Fibroblast of upper back skin (primary cell): ENCODE measurements around the gene ARL17A.
"Not testable (repeated sequence)": the region's sequence is repeated elsewhere in the genome, so short reads cannot be mapped to it uniquely, and the experiment has no call there.

Experiments used
- DNase-seq: peaks from one replicate; pipeline ENCODE4 v3.0.0-alpha.2; 2013

The ARL17A gene

GRCh38 chr17:46579083-46580075, at the start of gene ARL17A:
ARL17A (minus strand) TSS chr17:46579691; CDS start chr17:46576322, 3,369 bp downstream.
- DNase-seq = not testable (repeated sequence)

- DNase-seq = not testable (repeated sequence)
These were observed 49.4 kb upstream of the ARL17A start for GRCh38 chr17:46628753-46629436.

GRCh38 chr17:46627452-46627851, 48.0 kb upstream of the ARL17A start:
- DNase-seq = not testable (repeated sequence)

- DNase-seq = not testable (repeated sequence)
These were observed 45.2 kb upstream of the ARL17A start for GRCh38 chr17:46624726-46625125.

GRCh38 chr17:46623790-46624189, 44.3 kb upstream of the ARL17A start:
- not testable (repeated sequence) for DNase-seq

- DNase-seq = not testable (repeated sequence)
These were observed 39.5 kb upstream of the ARL17A start for GRCh38 chr17:46618975-46619374.

- not testable (repeated sequence) for DNase-seq
These were observed 37.6 kb upstream of the ARL17A start for GRCh38 chr17:46617121-46617520.

GRCh38 chr17:46613876-46614275, 34.4 kb upstream of the ARL17A start:
- not testable (repeated sequence) for DNase-seq

- not testable (repeated sequence) for DNase-seq
These were observed 31.8 kb upstream of the ARL17A start for GRCh38 chr17:46611304-46611703.

GRCh38 chr17:46603125-46603524, 23.6 kb upstream of the ARL17A start:
- DNase-seq = not testable (repeated sequence)

GRCh38 chr17:46600767-46601166, 21.3 kb upstream of the ARL17A start:
- DNase-seq = not testable (repeated sequence)

- DNase-seq = not testable (repeated sequence)
These were observed 18.9 kb upstream of the ARL17A start for GRCh38 chr17:46598344-46598931.

GRCh38 chr17:46591332-46591731, 11.8 kb upstream of the ARL17A start:
- not testable (repeated sequence) for DNase-seq

- DNase-seq = not testable (repeated sequence)
These were observed 11.0 kb upstream of the ARL17A start, which contains the start of gene NSF for GRCh38 chr17:46590157-46591146. NSF (plus strand) TSS chr17:46590669; CDS start chr17:46590776, 107 bp downstream.

- not testable (repeated sequence) for DNase-seq
These were observed 6.0 kb upstream of the ARL17A start for GRCh38 chr17:46585444-46585843.

- not testable (repeated sequence) for DNase-seq
These were observed 591 bp upstream of the ARL17A start for GRCh38 chr17:46580082-46580481.

- not testable (repeated sequence) for DNase-seq
These were observed 7.7 kb downstream of the ARL17A start for GRCh38 chr17:46571796-46572195.

- not testable (repeated sequence) for DNase-seq
These were observed 12.5 kb downstream of the ARL17A start for GRCh38 chr17:46566980-46567379.

GRCh38 chr17:46566284-46566683, 13.2 kb downstream of the ARL17A start:
- not testable (repeated sequence) for DNase-seq

- not testable (repeated sequence) for DNase-seq
These were observed 19.4 kb downstream of the ARL17A start for GRCh38 chr17:46560048-46560447.

GRCh38 chr17:46559155-46559554, 20.3 kb downstream of the ARL17A start:
- not testable (repeated sequence) for DNase-seq

- DNase-seq = not testable (repeated sequence)
These were observed 30.9 kb downstream of the ARL17A start for GRCh38 chr17:46548607-46549006.
